Activated T-cell treated with anti-CD3 and anti-CD28 coated beads, Interleukin-2, amount 50 U/mL, for 24 hours (primary cell): ENCODE data around the gene MARK3.
"Not testable (repeated sequence)": the region's sequence is repeated elsewhere in the genome, so short reads cannot be mapped to it uniquely, and the experiment has no call there.

Experiments used
- DNase-seq: peaks from one replicate; pipeline ENCODE4 v3.0.0-alpha.2; 2020
- H3K27ac Mint-ChIP-seq: 2 replicates; pipeline ENCODE4 v1.8.0; 2020; ENCODE audit warnings: mild to moderate bottlenecking, mixed read lengths
- H3K27me3 Mint-ChIP-seq: 2 replicates; pipeline ENCODE4 v1.8.0; 2020; ENCODE audit warnings: mixed read lengths
- H3K36me3 Mint-ChIP-seq: 2 replicates; pipeline ENCODE4 v1.8.0; 2020; ENCODE audit warnings: low read depth, mixed read lengths
- H3K4me1 Mint-ChIP-seq: 2 replicates; pipeline ENCODE4 v1.8.0; 2020; ENCODE audit warnings: low read depth, mixed read lengths
- H3K4me3 Mint-ChIP-seq: 2 replicates; pipeline ENCODE4 v1.8.0; 2020; ENCODE audit warnings: mild to moderate bottlenecking, moderate library complexity, mixed read lengths
- H3K9me3 Mint-ChIP-seq: 2 replicates; pipeline ENCODE4 v1.8.0; 2020; ENCODE audit warnings: mixed read lengths

The MARK3 gene

GRCh38 chr14:103509864-103510723, 124.9 kb downstream of the MARK3 start:
- H3K4me3 Mint-ChIP-seq, result no peak overlapping the region

GRCh38 chr14:103510724-103511693, 125.8 kb downstream of the MARK3 start:
- no peaks in the 10 kb centered on the region for H3K27me3 Mint-ChIP-seq
- no peaks in the 10 kb centered on the region for H3K4me1 Mint-ChIP-seq
- H3K36me3 Mint-ChIP-seq, result peaks cover 62% of the 10 kb centered on the region
- H3K27ac Mint-ChIP-seq, result no peak overlapping the region
- H3K9me3 Mint-ChIP-seq, result no peaks in the 10 kb centered on the region
- no peak overlapping the region for H3K4me3 Mint-ChIP-seq
- no peak for DNase-seq

More at GRCh38 chr14:103509864-103510723, 124.9 kb downstream of the MARK3 start:
- peaks cover 71% of the 10 kb centered on the region for H3K36me3 Mint-ChIP-seq
- no peaks in the 10 kb centered on the region for H3K9me3 Mint-ChIP-seq
- DNase-seq, result no peak
- H3K27ac Mint-ChIP-seq, result no peak overlapping the region
- no peaks in the 10 kb centered on the region for H3K4me1 Mint-ChIP-seq
- no peaks in the 10 kb centered on the region for H3K27me3 Mint-ChIP-seq

- H3K27me3 Mint-ChIP-seq, DNase-seq, H3K9me3 Mint-ChIP-seq, H3K4me1 Mint-ChIP-seq, H3K4me3 Mint-ChIP-seq, H3K27ac Mint-ChIP-seq: not testable (repeated sequence)
- H3K36me3 Mint-ChIP-seq, result peaks cover 54% of the 10 kb centered on the region
Observed at GRCh38 chr14:103512180-103512579, 127.0 kb downstream of the MARK3 start.

GRCh38 chr14:103512701-103513611, 127.7 kb downstream of the MARK3 start:
- H3K4me3 Mint-ChIP-seq, result no peak overlapping the region
- no peaks in the 10 kb centered on the region for H3K9me3 Mint-ChIP-seq
- H3K4me1 Mint-ChIP-seq, result no peaks in the 10 kb centered on the region
- H3K36me3 Mint-ChIP-seq, result peaks cover 46% of the 10 kb centered on the region
- no peaks in the 10 kb centered on the region for H3K27me3 Mint-ChIP-seq
- H3K27ac Mint-ChIP-seq, result peak overlapping the region; percentile 22
- DNase-seq, result no peak

GRCh38 chr14:103514596-103515421, 129.6 kb downstream of the MARK3 start:
- no peak for DNase-seq
- peaks cover 10% of the 10 kb centered on the region for H3K27me3 Mint-ChIP-seq
- no peak overlapping the region for H3K27ac Mint-ChIP-seq
- no peaks in the 10 kb centered on the region for H3K9me3 Mint-ChIP-seq
- peaks cover 33% of the 10 kb centered on the region for H3K36me3 Mint-ChIP-seq
- H3K4me3 Mint-ChIP-seq, result no peak overlapping the region
- peaks cover 8% of the 10 kb centered on the region for H3K4me1 Mint-ChIP-seq

- Mint-ChIP-seq H3K27me3 (peaks cover 14% of the 10 kb centered on the region), H3K9me3 (no peaks in the 10 kb centered on the region), H3K4me3 (no peak overlapping the region), H3K27ac (no peak overlapping the region), H3K4me1 (peaks cover 9% of the 10 kb centered on the region), H3K36me3 (peaks cover 15% of the 10 kb centered on the region)
- DNase-seq, result no peak
Observed at GRCh38 chr14:103516426-103517173, 131.4 kb downstream of the MARK3 start.

GRCh38 chr14:103517174-103517566, 132.0 kb downstream of the MARK3 start:
- Mint-ChIP-seq H3K4me1 (peaks cover 10% of the 10 kb centered on the region), H3K9me3 (no peaks in the 10 kb centered on the region), H3K4me3 (no peak overlapping the region), H3K36me3 (peaks cover 12% of the 10 kb centered on the region), H3K27me3 (peaks cover 14% of the 10 kb centered on the region), H3K27ac (no peak overlapping the region)
- no peak for DNase-seq

- Mint-ChIP-seq H3K4me1 (peaks cover 11% of the 10 kb centered on the region), H3K36me3 (peaks cover 6% of the 10 kb centered on the region), H3K27ac (no peak overlapping the region), H3K9me3 (no peaks in the 10 kb centered on the region), H3K27me3 (peaks cover 14% of the 10 kb centered on the region), H3K4me3 (no peak overlapping the region)
- DNase-seq, result no peak
Observed at GRCh38 chr14:103517721-103518421, 132.7 kb downstream of the MARK3 start.

- Mint-ChIP-seq H3K27me3 (peaks cover 18% of the 10 kb centered on the region), H3K9me3 (no peaks in the 10 kb centered on the region), H3K4me3 (no peak overlapping the region), H3K4me1 (peaks cover 11% of the 10 kb centered on the region), H3K36me3 (peaks cover 4% of the 10 kb centered on the region), H3K27ac (no peak overlapping the region)
- DNase-seq, result peak; percentile 74
Observed at GRCh38 chr14:103518422-103519042, 133.3 kb downstream of the MARK3 start.

GRCh38 chr14:103519043-103519836, 134.0 kb downstream of the MARK3 start:
- peak overlapping the region; percentile 31 for H3K4me3 Mint-ChIP-seq
- peaks cover 25% of the 10 kb centered on the region for H3K27me3 Mint-ChIP-seq
- peak overlapping the region; percentile 26 for H3K27ac Mint-ChIP-seq
- no peaks in the 10 kb centered on the region for H3K9me3 Mint-ChIP-seq
- H3K36me3 Mint-ChIP-seq, result peaks cover 4% of the 10 kb centered on the region
- H3K4me1 Mint-ChIP-seq, result peaks cover 11% of the 10 kb centered on the region
- DNase-seq, result no peak

- Mint-ChIP-seq H3K4me1 (peaks cover 11% of the 10 kb centered on the region), H3K4me3 (peak overlapping the region; percentile 42), H3K9me3 (no peaks in the 10 kb centered on the region), H3K36me3 (no peaks in the 10 kb centered on the region), H3K27me3 (peaks cover 26% of the 10 kb centered on the region), H3K27ac (peak overlapping the region; percentile 26)
- no peak for DNase-seq
Observed at GRCh38 chr14:103519837-103520212, 134.6 kb downstream of the MARK3 start.
